ENCODE data around the gene RPL10.

Gene RPL10

DNA sequence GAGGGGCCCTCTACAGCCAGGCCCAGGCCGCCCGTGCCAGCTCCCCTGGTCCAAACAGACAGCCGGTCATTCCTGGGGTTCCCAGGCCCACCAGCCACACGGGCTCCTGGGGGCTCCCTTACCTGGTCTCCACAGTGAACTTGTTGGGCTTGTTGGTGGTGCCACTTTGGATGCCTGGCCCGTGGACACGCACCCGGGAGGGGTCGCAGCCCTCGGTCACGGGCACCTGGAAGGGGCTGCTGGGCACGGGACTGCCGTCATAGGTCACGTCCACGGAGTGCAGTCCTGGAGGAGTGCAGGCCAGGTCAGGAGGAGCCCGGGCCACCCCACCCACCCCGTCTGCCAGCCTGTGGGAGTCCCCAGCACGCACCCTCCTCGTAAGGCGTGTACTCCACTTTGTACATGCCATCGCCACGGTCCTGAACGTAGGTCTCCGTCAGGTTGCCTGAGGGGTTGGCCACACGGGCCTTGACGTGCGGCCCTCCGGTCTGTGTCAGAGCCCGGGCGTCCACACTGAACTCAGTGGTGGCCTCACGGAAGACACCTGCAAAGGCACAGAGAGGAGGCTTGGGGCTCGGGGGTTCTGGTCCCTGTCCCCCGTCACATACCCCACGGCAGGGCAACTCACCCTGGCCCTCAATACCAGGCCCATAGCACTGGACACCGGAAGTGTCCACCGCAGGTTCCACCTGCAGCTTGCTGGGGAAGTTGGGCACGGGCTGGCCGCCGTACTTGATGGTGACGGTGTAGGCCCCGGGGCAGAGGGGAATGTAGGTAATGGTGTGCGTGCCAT, 38.6 kb upstream of the RPL10 start:
- TF ChIP-seq, protein P1, sequence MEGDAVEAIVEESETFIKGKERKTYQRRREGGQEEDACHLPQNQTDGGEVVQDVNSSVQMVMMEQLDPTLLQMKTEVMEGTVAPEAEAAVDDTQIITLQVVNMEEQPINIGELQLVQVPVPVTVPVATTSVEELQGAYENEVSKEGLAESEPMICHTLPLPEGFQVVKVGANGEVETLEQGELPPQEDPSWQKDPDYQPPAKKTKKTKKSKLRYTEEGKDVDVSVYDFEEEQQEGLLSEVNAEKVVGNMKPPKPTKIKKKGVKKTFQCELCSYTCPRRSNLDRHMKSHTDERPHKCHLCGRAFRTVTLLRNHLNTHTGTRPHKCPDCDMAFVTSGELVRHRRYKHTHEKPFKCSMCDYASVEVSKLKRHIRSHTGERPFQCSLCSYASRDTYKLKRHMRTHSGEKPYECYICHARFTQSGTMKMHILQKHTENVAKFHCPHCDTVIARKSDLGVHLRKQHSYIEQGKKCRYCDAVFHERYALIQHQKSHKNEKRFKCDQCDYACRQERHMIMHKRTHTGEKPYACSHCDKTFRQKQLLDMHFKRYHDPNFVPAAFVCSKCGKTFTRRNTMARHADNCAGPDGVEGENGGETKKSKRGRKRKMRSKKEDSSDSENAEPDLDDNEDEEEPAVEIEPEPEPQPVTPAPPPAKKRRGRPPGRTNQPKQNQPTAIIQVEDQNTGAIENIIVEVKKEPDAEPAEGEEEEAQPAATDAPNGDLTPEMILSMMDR (IDR thresholded peaks at IDR 0.05; ENCODE audit: insufficient read depth, low read length, missing control alignments): no peak
- POLR2A ChIA-PET: interaction anchor here (0.9 kb wide), 1 partner anchor 10 kb away, joined by 3 read pairs; no protein-coding TSS in a partner anchor
- DNase-seq (ENCODE audit: low read depth, low spot score): no peak
- CTCF ChIA-PET: no interaction called here
- no peak overlapping the region for H3K4me3 ChIP-seq (ENCODE audit: low read depth, low read length)

DNA sequence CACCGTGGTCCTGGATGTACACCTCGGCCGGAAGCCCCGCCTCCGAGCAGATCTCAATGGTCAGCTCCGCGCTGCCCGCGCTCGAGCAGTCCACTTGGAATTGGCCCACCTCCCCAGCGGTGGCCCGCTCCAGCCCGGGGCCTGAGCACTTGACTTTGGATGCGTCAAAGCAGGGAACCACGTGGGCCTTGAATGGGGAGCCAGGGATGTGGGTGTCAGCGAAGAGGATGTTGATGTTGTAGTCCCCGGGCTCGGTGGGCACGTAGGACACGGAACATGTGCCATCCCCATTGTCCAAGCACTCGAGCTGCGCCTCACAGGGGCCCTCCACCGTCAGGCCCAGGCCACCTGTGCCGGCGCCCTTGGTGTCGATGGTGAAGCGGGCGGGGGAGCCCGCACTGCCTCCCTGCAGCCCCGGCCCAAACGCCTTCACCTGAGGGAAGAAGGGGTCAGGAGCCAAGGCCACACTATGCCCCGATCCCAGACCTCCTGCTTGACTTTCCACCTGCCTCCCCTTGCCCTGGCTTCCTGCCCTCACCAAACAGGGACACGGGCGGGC, 37.9 kb upstream of the RPL10 start:
- no peak for DNase-seq (ENCODE audit: low read depth, low spot score)
- H3K4me3 ChIP-seq (ENCODE audit: low read depth, low read length): no peak overlapping the region
- ChIA-PET POLR2A (interaction anchor here (0.9 kb wide), 1 partner anchor 11 kb away, joined by 3 read pairs; no protein-coding TSS in a partner anchor), CTCF (no interaction called here)
- TF ChIP-seq, protein P1 (IDR thresholded peaks at IDR 0.05; ENCODE audit: insufficient read depth, low read length, missing control alignments): no peak

- POLR2A ChIA-PET: no interaction called here
- TF ChIP-seq, protein P1 (IDR thresholded peaks at IDR 0.05; ENCODE audit: insufficient read depth, low read length, missing control alignments): no peak
- H3K4me3 ChIP-seq (ENCODE audit: low read depth, low read length): no peak overlapping the region
- DNase-seq (ENCODE audit: low read depth, low spot score): no peak
- CTCF ChIA-PET: interaction anchor here (2.7 kb wide), 1 partner anchor 11 kb away, joined by 9 read pairs; no protein-coding TSS in a partner anchor
Measured at GRCh38 chrX:154362085-154362742, 36.0 kb upstream of the RPL10 start.

GRCh38 chrX:154363706-154364439, 34.3 kb upstream of the RPL10 start:
- no peak overlapping the region for H3K4me3 ChIP-seq (ENCODE audit: low read depth, low read length)
- TF ChIP-seq, protein P1 (IDR thresholded peaks at IDR 0.05; ENCODE audit: insufficient read depth, low read length, missing control alignments): no peak
- POLR2A ChIA-PET: no interaction called here
- CTCF ChIA-PET: no interaction called here
- no peak for DNase-seq (ENCODE audit: low read depth, low spot score)

DNA sequence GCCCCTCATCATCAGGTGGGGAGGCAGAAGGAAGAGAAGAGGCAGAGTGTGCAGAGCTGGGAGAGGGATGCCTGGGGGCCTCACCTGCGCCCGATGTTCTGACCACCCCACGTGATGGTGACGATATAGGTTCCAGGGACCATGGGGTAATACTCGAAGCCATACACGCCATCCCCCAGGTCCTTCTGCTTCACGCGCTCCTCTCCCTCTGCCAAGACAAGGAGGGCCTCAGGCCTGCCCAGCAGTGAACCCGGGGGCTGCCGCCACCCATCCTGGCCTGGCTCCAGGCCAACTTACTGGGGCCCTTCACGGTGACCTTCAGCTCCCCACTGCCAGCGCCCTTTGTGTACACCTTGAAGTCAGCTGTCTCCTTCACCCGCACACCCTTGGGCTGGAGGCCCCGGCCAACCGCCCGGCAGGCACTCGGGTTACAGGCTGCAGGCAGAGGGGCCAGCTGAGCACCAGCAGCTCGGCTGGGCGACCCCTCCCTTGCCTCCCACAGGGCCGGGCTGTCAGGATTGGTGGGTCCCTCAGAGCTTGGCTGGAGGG, 33.1 kb upstream of the RPL10 start:
- TF ChIP-seq, protein P1 (IDR thresholded peaks at IDR 0.05; ENCODE audit: insufficient read depth, low read length, missing control alignments): no peak
- DNase-seq (ENCODE audit: low read depth, low spot score): no peak
- H3K4me3 ChIP-seq (ENCODE audit: low read depth, low read length): no peak overlapping the region
- ChIA-PET POLR2A (interaction anchor here (1.1 to 2.9 kb wide), 2 partner anchors 8 to 11 kb away, joined by 3 to 16 read pairs; no protein-coding TSS in a partner anchor), CTCF (no interaction called here)
